ENCODE data around the gene OIT3. TPM values are rescaled to one million over a fixed set of nuclear protein-coding genes. Genes with fewer than 3 reads are reported as not detected.

Gene OIT3
- total and polyA plus RNA-seq, 2 of the 8 experiments (the other 6 are each of a cell fraction or from before 2014, with no cell fraction given) = not detected

- Histone ChIP-seq H4K5ac (ENCODE audit: insufficient read length, low read depth, low read length) (no peak overlapping the region), H2AFZ (ENCODE audit: low read length) (no peak overlapping the region), H3K4me3 (ENCODE audit: extremely low read depth in 1 of 4, insufficient read depth in 2 of 4, low read depth in 3 of 4, low read length in 4 of 4) (no peak overlapping the region), H3K79me1 (ENCODE audit: low read depth, low read length) (no peaks in the 10 kb centered on the region), H2BK15ac (ENCODE audit: low read length) (no peak overlapping the region), H3K4me2 (ENCODE audit: insufficient read depth in 1 of 2, low read depth in 2 of 2, low read length in 2 of 2) (no peak overlapping the region), H3K27me3 (replicated peaks in 1 of 4; ENCODE audit: control insufficient read depth in 3 of 4, extremely low read depth in 1 of 4, insufficient read depth in 3 of 4, low read length in 3 of 4) (no peaks in the 10 kb centered on the region), H3K18ac (ENCODE audit: extremely low read depth, low read length) (no peak overlapping the region), H3K14ac (ENCODE audit: insufficient read length) (no peak overlapping the region), H3K4ac (replicated peaks; ENCODE audit: insufficient read length, low read depth, low read length) (no peak overlapping the region), H2BK20ac (ENCODE audit: low read length) (no peak overlapping the region), H2BK12ac (ENCODE audit: low read depth, low read length) (no peak overlapping the region), H4K8ac (ENCODE audit: extremely low read depth, insufficient read depth, low read length) (no peak overlapping the region), H3K36me3 (ENCODE audit: control insufficient read depth in 2 of 4, insufficient read depth in 4 of 4, low read length in 3 of 4) (no peaks in the 10 kb centered on the region), H3K4me1 (replicated peaks in 1 of 4; ENCODE audit: control insufficient read depth in 3 of 4, insufficient read depth in 4 of 4, low read length in 3 of 4) (no peaks in the 10 kb centered on the region), H3K27ac (ENCODE audit: low read depth, low read length) (no peak overlapping the region), H2BK5ac (ENCODE audit: low read depth, low read length) (no peak overlapping the region), H4K20me1 (replicated peaks in 1 of 2; ENCODE audit: control insufficient read depth in 1 of 2, insufficient read depth in 2 of 2, low read length in 2 of 2) (peaks cover 0 to 2% of the 10 kb centered on the region in 2 experiments), H2AK5ac (ENCODE audit: low read depth, low read length) (no peak overlapping the region), H3K79me2 (ENCODE audit: control insufficient read depth in 1 of 2, insufficient read depth in 2 of 2, low read length in 2 of 2) (no peaks in the 10 kb centered on the region), H3K56ac (replicated peaks; ENCODE audit: insufficient read length, low read depth, low read length) (no peak overlapping the region), H3K9ac (replicated peaks in 1 of 4; ENCODE audit: extremely low read depth in 1 of 4, low read depth in 3 of 4, low read length in 3 of 4) (no peak overlapping the region), H4K91ac (replicated peaks; ENCODE audit: insufficient read length, low read length) (no peak overlapping the region), H3K9me3 (ENCODE audit: insufficient read depth in 2 of 2, low read depth in 1 of 2, low read length in 1 of 2) (peaks cover 8 to 9% of the 10 kb centered on the region in 2 experiments; a peak in 3 of 4 replicates), H3K23ac (ENCODE audit: insufficient read length) (no peak overlapping the region), H3K23me2 (ENCODE audit: low read depth, low read length) (no peaks in the 10 kb centered on the region), H2BK120ac (replicated peaks; ENCODE audit: low read depth, low read length) (no peak overlapping the region)
- DNase-seq (ENCODE audit: low read depth in 1 of 2, low spot score in 2 of 2) (no peak), FAIRE-seq (no peak)
- CTCF ChIA-PET (ENCODE audit: partially characterized antibody) = no interaction called here
- POLR2A ChIA-PET (ENCODE audit: partially characterized antibody) = no interaction called here
- no peak for TF ChIP-seq YY1 (IDR thresholded peaks at IDR 0.05; ENCODE audit: low read depth, low read length)
- TF ChIP-seq, protein P1, sequence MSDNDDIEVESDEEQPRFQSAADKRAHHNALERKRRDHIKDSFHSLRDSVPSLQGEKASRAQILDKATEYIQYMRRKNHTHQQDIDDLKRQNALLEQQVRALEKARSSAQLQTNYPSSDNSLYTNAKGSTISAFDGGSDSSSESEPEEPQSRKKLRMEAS (IDR thresholded peaks at IDR 0.05) = no peak
- TF ChIP-seq CHD2 (IDR thresholded peaks at IDR 0.05; ENCODE audit: low read length) = no peak
- TF ChIP-seq KDM1A (IDR thresholded peaks at IDR 0.05; ENCODE audit: borderline replicate concordance, low read length) = no peak
- no peak for TF ChIP-seq CEBPB (IDR thresholded peaks at IDR 0.05; ENCODE audit: low read depth, low read length)
- no peak for TF ChIP-seq CTBP2 (IDR thresholded peaks at IDR 0.05; ENCODE audit: borderline replicate concordance, insufficient read depth, insufficient read length, low read length)
- TF ChIP-seq GTF2F1 (IDR thresholded peaks at IDR 0.05; ENCODE audit: borderline replicate concordance, low read depth, low read length) = no peak
- TF ChIP-seq, protein P2, sequence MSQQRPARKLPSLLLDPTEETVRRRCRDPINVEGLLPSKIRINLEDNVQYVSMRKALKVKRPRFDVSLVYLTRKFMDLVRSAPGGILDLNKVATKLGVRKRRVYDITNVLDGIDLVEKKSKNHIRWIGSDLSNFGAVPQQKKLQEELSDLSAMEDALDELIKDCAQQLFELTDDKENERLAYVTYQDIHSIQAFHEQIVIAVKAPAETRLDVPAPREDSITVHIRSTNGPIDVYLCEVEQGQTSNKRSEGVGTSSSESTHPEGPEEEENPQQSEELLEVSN (IDR thresholded peaks at IDR 0.05) = no peak
- no peak for TF ChIP-seq TEAD4 (IDR thresholded peaks at IDR 0.05; ENCODE audit: low read depth, low read length)
- TF ChIP-seq, protein P3, sequence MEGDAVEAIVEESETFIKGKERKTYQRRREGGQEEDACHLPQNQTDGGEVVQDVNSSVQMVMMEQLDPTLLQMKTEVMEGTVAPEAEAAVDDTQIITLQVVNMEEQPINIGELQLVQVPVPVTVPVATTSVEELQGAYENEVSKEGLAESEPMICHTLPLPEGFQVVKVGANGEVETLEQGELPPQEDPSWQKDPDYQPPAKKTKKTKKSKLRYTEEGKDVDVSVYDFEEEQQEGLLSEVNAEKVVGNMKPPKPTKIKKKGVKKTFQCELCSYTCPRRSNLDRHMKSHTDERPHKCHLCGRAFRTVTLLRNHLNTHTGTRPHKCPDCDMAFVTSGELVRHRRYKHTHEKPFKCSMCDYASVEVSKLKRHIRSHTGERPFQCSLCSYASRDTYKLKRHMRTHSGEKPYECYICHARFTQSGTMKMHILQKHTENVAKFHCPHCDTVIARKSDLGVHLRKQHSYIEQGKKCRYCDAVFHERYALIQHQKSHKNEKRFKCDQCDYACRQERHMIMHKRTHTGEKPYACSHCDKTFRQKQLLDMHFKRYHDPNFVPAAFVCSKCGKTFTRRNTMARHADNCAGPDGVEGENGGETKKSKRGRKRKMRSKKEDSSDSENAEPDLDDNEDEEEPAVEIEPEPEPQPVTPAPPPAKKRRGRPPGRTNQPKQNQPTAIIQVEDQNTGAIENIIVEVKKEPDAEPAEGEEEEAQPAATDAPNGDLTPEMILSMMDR (IDR thresholded peaks at IDR 0.05; ENCODE audit: control extremely low read depth in 1 of 3, insufficient read depth in 1 of 3, low read depth in 1 of 3, low read length in 3 of 3) = no peak
- no peak for TF ChIP-seq EP300 (IDR thresholded peaks at IDR 0.05; ENCODE audit: borderline replicate concordance in 1 of 2, low read depth in 2 of 2, low read length in 2 of 2)
- 86% methylated on average over 2 of the region's 2 CpGs; no CpG with 5 or more reads in 1 of the 2 experiments for WGBS, 2 experiments (ENCODE audit: extremely low coverage in 1 of 2, insufficient coverage in 1 of 2, insufficient read length in 1 of 2, insufficient replicate concordance in 2 of 2, low coverage in 1 of 2, low lambda C conversion rate in 2 of 2, missing lambda C conversion rate in 1 of 2)
These were observed 41.0 kb upstream of the OIT3 start for GRCh38 chr10:72852508-72852907.

Measured in H1 (cell line).